GM04504 (cell line): Measurements from ENCODE around the gene TMEM236.

Experiments
- DNase-seq: peaks from one replicate; pipeline ENCODE4 v3.0.0-alpha.2; 2012; ENCODE audit warnings: low read depth

TMEM236 gene

DNA sequence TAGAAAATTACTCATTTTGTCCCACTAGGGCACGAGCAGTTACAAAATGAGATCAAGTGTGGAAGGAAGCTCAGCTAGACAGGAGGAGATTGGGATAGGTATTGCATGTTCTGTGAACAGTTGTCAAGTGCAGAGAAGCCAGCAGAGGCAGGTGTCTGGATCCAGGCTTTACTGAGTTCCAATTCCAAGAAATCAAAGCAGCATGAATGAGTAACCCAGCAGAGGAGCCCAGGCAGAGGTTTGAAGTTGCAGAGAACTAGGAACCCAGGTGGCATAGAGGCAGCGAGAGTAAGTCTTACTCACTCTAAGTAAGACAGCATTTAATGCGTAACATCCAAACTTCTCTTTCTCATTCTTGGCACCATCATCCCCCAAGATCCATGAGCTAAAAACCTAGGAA lies 68.9 kb downstream of the TMEM236 start:
- DNase-seq: no peak

DNA sequence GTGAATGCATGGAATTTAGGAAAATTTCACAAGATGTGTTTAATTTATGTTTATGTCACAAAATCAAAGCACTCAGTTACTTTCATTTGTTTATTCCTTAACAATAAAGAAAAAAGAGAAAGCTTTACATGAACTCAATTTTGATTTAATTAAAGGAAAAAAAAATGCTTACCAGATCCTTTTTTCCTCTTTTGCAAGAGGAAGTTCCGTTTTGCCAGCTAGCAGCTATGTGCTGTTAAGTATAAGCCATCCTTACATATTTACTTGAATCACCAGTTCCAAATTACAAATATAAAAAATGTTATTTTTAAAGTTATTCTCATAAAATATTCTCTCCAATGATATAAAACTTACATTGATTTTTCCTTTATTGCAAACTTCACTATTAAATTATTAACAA lies 69.9 kb downstream of the TMEM236 start:
- no peak for DNase-seq

DNA sequence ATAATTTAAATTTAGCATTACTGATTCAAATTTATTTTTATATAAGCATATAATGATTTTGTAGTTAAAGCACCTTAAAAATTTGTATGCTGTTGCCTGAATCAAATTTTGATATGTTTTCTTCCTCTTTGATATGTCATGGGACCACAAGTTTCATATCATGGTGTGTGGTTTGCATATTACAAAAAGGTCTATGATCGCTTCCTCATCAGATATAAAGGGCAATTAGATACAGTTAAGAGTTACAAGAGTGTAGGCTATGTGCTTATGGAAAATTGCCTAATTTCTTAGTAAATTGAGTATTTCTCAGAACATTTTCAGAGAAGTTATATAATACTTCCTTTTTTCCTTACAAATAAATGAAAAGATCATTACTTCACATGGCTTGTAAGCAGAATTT lies 79.3 kb downstream of the TMEM236 start:
- DNase-seq: no peak

DNA sequence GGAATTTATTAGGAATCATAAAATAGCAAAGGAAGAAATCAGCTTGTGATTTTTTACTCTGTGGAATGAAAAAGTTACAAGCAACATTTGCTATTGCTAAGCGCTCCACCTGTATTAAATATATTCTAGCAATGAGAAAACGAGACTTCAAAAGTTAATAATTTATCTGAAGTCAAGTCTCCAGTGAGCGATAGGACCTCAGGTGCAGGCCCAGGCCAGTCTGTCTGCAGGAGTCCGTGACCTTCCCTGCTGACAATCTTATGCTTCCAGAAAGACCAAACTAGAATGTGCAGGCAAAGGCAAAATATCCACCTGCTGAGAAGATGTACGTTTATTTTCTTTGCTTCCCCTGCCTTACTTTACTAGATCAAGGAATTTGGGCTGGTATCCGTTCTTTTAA lies 79.9 kb downstream of the TMEM236 start:
- no peak for DNase-seq

DNA sequence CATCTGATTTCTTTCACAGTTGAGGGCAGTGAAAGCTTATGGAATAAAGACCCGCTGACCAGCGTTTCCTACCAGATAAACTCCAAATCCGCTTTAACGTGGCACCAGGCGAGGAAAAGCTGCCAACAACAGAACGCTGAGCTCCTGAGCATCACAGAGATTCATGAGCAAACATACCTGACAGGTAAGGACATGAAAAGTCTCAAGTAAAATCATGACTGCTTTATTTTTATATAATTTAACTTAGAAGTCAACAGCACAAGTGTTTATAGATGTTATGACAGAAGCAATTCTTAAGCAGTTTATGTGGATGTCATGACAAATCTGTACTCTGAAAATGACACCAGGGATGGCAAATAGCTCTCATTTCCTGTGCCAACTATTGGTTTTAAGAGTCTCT lies 81.7 kb downstream of the TMEM236 start:
- DNase-seq: no peak

DNA sequence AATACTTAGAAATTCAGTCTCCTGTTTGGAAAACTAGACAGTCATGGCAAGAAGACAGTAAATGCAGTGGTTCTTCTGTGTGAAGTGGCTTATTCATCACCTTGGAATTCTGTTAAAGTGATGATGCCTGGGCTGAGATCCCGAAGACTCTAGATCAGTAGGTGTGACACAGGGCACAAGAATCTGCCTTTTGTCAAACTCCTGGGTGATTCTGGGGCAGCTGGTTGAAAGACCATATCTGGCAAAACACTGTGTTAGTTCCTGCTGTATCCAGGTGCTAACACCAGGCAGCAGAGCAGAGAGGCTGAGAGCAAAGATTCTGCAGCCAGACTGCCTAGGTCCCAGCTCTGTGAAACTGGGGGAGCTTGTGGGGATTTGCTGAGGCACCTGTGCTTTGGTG lies 83.7 kb downstream of the TMEM236 start:
- peak; percentile 83 for DNase-seq

DNA sequence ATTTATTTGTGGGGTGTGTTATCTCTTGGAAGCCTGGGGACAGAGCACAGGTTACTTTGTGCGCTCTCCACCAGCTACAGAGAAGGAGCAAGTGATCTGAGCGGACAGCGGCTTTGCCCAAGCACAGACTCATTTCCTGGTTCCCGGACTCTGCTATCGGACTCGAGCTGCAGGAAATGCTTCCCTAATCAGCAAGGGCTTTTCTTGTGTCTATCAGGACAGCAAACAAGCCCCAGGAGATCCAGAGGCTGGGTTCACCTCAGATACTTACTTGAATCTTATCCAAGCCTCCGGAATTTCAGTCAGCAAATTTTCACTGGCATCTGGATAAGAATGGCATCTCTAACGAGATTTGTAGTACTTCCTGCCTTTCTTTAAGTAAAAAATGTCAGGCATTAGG lies 84.9 kb downstream of the TMEM236 start:
- DNase-seq: no peak

DNA sequence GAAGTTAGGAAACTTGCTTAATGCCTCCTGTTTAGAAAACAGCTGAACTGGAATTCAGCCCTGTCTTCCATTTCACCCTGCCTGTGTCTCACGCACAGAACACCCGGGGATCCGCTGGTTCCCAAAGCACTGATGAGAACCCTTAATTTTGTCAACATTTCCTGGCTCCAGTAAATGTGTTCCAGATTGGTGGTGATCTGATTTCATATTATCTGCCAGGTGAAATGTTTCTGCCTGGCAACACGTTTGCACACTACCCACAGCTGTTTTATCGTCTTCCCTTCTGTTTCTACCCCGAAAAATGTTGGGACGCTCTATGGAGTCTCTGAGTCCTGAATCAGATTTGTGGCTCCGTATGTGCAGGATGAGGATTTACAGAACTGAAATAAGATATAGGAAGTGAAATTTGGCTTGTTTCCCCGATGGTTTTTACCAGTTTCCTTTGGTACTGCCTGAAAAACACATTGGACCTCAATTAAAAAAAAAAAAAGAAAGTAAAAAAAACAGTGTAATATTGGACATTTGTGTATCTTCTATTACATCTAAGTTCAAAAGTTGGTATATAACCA lies 86.2 kb downstream of the TMEM236 start:
- DNase-seq: no peak

DNA sequence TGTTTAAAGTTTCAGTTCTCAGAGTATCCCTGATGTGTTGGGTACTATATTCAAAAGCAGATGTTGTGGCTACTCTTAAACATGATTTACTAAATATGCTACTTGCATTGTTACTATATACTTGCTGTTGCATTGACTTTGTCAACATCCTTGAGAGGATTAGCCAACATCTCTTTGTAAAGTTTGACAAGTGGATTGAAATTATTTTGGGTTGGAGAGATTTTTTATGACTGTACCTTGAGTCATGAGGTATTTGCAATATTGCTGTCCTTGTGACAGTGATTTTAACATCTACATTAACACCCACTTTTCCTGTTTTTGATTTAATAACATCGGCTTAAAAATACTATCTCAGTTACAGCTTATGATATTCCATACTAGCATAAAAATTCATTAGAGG lies 89.0 kb downstream of the TMEM236 start:
- no peak for DNase-seq

DNA sequence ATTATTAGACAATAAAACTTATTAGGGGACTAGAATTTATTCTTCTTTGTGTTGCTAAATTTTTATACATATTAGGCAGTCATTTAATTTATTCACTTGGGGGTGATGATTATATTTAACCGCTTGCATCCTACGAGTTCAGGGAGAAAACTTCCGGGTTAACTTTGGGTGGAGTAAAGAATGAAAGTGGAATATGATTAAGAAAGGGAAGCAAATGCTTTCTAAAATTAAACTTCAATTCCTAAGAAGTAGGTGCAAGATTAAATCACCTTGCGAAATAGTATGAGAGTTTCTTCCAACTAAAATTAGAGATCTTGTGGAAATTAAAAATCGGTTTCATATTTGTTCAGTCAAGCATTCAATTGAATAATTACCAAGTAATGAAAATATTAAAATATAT lies 90.6 kb downstream of the TMEM236 start:
- DNase-seq: no peak

DNA sequence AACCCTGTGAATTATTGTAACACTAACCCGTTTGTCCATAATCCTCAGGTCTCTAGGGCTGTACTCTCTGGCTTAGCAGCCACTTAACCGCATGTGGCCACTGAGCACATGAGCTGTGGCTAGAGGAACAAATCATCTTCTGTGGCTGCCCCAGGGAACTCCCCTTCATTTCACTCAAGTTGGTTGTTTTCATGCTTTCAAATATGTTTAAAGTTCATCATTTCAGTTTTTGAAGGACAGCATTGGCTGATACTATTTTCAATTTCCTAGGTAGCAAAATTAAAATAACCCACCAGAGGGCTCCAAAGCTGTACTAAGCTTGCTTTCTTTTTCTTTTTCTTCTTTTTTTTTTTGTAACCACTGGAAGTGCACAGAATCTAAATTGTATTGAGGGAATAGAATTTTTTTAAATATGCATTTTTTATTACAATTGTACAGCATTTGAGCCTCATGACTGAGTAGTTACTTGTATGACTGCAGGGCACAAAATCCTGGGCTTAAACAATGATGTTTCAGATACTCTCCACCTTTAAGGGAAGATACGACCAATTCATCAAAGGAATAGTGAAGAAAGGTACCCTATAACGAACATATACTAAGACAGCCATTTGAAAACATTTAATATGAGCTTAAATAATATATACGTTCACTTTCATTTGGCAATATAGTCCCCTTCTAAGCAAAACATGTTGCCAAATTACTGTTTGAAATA lies 95.7 kb downstream of the TMEM236 start:
- DNase-seq: no peak

DNA sequence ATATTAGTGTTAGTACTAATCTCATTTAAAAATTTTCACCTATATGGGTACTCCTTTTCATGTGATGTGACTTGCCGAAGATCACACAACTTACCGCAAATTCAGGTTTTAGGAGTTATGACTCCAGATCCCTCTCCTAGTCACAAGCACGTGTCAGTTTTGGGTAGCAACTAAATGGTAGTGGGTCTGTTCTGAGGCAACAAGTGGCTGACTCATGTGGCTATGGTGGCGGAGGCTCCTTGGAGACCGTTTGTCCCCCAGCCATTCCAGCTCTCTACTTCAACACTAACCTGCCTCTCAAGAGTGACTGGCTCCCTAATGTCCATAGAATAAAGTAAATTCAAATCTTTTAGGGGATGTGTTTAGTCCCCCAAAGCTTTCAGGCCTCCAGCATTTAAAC lies 96.6 kb downstream of the TMEM236 start:
- DNase-seq: no peak
